Activated T-cell treated with anti-CD3 and anti-CD28 coated beads, Interleukin-2, amount 50 U/mL, for 72 hours (primary cell): ENCODE results near the gene SNTN. TPM values are rescaled to one million over a fixed set of nuclear protein-coding genes. Genes with fewer than 3 reads are reported as not detected.

Experiments
- ATAC-seq, 2 donors: fragments of 150-1000 bp; cut with Tn5 transposase; replicated peaks in 1 of 2; 2 replicates each; pipeline ENCODE4 v1.10.0; 2021; ENCODE audit warnings: moderate library complexity in 2 of 2, mild to moderate bottlenecking in 1 of 2
- DNase-seq, 2 donors: peaks; one replicate each; pipeline ENCODE4 v3.0.0; 2021 to 2022; ENCODE audit warnings: mixed read lengths in 1 of 2
- H3K27ac Mint-ChIP-seq: one replicate; pipeline ENCODE4 v1.8.0; 2022; ENCODE audit warnings: mild to moderate bottlenecking, moderate library complexity, mixed read lengths
- H3K27me3 Mint-ChIP-seq: one replicate; pipeline ENCODE4 v1.8.0; 2022; ENCODE audit warnings: low read depth, mixed read lengths
- H3K36me3 Mint-ChIP-seq, 2 donors: one replicate each; pipeline ENCODE4 v1.8.0; 2022; ENCODE audit warnings: mixed read lengths in 2 of 2, mild to moderate bottlenecking in 1 of 2; ENCODE audit not compliant: insufficient read depth in 2 of 2
- H3K4me1 Mint-ChIP-seq: one replicate; pipeline ENCODE4 v1.8.0; 2022; ENCODE audit warnings: low read depth, mixed read lengths
- H3K4me3 Mint-ChIP-seq, 2 donors: one replicate each; pipeline ENCODE4 v1.8.0; 2022; ENCODE audit warnings: mild to moderate bottlenecking in 2 of 2, mixed read lengths in 2 of 2, moderate library complexity in 2 of 2
- H3K9me3 Mint-ChIP-seq, 2 donors: one replicate each; pipeline ENCODE4 v1.8.0; 2022; ENCODE audit warnings: mixed read lengths in 2 of 2
- total RNA-seq, 2 donors: library from RNA; stranded (reverse); gene quantifications; one replicate each; pipeline ENCODE4 v1.2.3, GENCODE V29; 2022

The SNTN gene
- not detected for total RNA-seq

- peaks cover 0 to 13% of the 10 kb centered on the region in 2 donors for H3K9me3 Mint-ChIP-seq
- no peaks in the 10 kb centered on the region for H3K4me1 Mint-ChIP-seq
- H3K4me3 Mint-ChIP-seq: no peak within 1 kb of the TSS
- H3K27ac Mint-ChIP-seq: no peak within 1 kb of the TSS
- ATAC-seq (no peak), DNase-seq (no peak)
- H3K36me3 Mint-ChIP-seq: no peaks in the 10 kb centered on the region
- no peaks in the 10 kb centered on the region for H3K27me3 Mint-ChIP-seq
Observed at GRCh38 chr3:63652066-63652725, at the start of gene SNTN. Gene SNTN, plus strand, starts transcription at chr3:63652675. Its CDS starts 13 bp downstream, at chr3:63652688.

- Mint-ChIP-seq H3K27me3 (no peaks in the 10 kb centered on the region), H3K27ac (no peak overlapping the region), H3K4me1 (no peaks in the 10 kb centered on the region), H3K36me3 (no peaks in the 10 kb centered on the region), H3K4me3 (no peak overlapping the region), H3K9me3 (no peaks in the 10 kb centered on the region)
- ATAC-seq (no peak), DNase-seq (no peak)
Observed at GRCh38 chr3:63607716-63608115, 44.8 kb upstream of the SNTN start.

DNA sequence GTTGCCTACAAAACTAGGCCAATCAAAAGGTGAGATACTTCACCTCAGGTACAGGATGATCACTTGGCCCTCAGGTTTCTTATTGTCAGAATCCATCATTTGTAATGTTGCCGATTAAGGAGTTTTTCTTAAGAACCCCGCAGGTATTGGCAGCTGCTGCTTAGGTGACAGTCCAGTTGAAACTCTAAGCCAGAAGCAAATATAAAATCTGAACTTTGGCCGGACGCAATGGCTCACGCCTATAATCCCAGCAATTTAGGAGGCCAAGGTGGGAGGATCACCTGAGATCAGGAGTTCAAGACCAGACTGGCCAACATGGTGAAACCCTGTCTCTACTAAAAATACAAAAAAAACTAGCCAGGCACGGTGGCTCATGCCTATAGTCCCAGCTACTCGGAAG is 43.1 kb upstream of the SNTN start:
- no peak overlapping the region for H3K27ac Mint-ChIP-seq
- H3K36me3 Mint-ChIP-seq: no peaks in the 10 kb centered on the region
- no peak for ATAC-seq
- no peaks in the 10 kb centered on the region for H3K27me3 Mint-ChIP-seq
- H3K4me1 Mint-ChIP-seq: no peaks in the 10 kb centered on the region
- H3K9me3 Mint-ChIP-seq: no peaks in the 10 kb centered on the region
- no peak overlapping the region for H3K4me3 Mint-ChIP-seq
- no peak for DNase-seq

DNA sequence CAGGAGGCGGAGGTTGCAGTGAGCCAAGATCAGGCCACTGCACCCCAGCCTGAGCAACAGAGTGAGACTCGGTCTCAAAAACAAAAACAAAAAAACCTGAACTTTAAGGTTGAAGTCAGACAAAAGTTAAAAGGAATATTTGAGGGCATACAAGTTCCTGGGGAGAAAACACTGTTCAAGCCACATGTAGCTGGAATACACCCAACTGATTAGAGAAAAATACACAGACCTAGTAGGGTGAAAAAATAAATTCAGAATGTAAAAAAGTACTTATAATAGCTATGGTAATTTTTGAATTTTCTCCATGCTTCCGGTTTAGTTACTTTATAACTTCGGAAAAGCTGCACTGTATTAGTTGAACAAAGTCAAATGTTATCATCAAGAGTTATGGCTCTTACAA is 42.6 kb upstream of the SNTN start:
- ATAC-seq: no peak
- H3K27me3 Mint-ChIP-seq: no peaks in the 10 kb centered on the region

DNA sequence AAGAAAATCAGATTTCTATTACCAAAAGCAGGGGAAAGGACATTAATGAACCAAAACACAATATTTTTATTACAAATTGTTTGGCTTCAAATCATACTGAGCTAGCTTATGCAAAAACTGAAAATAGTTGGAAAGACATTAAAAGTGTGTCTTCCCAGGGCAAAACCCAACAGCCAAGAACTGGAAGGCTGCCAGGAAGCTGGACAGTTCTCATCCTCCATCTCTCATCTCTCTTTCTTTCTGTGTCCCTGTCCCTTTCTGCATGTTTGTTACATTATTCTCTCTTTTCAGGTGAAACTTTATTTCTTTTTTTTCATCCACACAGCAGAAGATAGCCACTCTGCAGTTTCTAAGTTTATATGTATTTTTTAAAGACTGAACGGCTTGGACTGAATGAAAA is 41.1 kb upstream of the SNTN start:
- ATAC-seq: no peak
- no peaks in the 10 kb centered on the region for H3K4me1 Mint-ChIP-seq
- H3K4me3 Mint-ChIP-seq: no peak overlapping the region
- H3K36me3 Mint-ChIP-seq: no peaks in the 10 kb centered on the region
- no peaks in the 10 kb centered on the region for H3K9me3 Mint-ChIP-seq
- no peak for DNase-seq
- no peaks in the 10 kb centered on the region for H3K27me3 Mint-ChIP-seq
- no peak overlapping the region for H3K27ac Mint-ChIP-seq

More for the DNA sequence above, 42.6 kb upstream of the SNTN start:
- no peak overlapping the region for H3K27ac Mint-ChIP-seq
- DNase-seq: no peak
- H3K4me3 Mint-ChIP-seq: no peak overlapping the region
- H3K36me3 Mint-ChIP-seq: no peaks in the 10 kb centered on the region
- H3K9me3 Mint-ChIP-seq: no peaks in the 10 kb centered on the region
- H3K4me1 Mint-ChIP-seq: no peaks in the 10 kb centered on the region

GRCh38 chr3:63613561-63613960 is 38.9 kb upstream of the SNTN start:
- no peak overlapping the region for H3K27ac Mint-ChIP-seq
- no peak overlapping the region for H3K4me3 Mint-ChIP-seq
- H3K9me3 Mint-ChIP-seq: no peaks in the 10 kb centered on the region
- ATAC-seq: no peak
- H3K4me1 Mint-ChIP-seq: no peaks in the 10 kb centered on the region
- no peaks in the 10 kb centered on the region for H3K36me3 Mint-ChIP-seq
- no peak for DNase-seq
- no peaks in the 10 kb centered on the region for H3K27me3 Mint-ChIP-seq

DNA sequence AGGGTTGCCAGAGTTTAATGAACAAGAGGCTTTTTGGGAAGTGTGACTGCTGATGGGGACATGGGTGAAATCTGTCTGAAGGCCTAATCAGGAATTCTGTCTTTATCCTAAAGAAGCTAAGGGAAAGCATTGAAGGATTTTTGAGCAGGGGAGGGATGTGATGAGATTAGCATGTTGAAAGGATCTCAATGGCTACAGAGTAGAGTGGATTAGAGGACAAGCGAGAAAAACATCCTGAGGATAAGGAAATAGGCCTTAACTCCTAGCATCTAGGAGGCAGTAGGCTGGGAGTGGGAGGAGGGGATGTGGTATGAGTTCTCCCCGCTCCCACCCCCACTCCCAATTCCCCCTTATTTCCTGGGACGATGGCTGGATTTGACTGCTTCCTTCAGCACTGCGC is 35.1 kb upstream of the SNTN start:
- H3K4me3 Mint-ChIP-seq: no peak overlapping the region
- H3K36me3 Mint-ChIP-seq: no peaks in the 10 kb centered on the region
- no peak for ATAC-seq
- DNase-seq: no peak
- H3K9me3 Mint-ChIP-seq: peaks cover 0 to 3% of the 10 kb centered on the region in 2 donors
- H3K27me3 Mint-ChIP-seq: no peaks in the 10 kb centered on the region
- no peak overlapping the region for H3K27ac Mint-ChIP-seq
- H3K4me1 Mint-ChIP-seq: no peaks in the 10 kb centered on the region

DNA sequence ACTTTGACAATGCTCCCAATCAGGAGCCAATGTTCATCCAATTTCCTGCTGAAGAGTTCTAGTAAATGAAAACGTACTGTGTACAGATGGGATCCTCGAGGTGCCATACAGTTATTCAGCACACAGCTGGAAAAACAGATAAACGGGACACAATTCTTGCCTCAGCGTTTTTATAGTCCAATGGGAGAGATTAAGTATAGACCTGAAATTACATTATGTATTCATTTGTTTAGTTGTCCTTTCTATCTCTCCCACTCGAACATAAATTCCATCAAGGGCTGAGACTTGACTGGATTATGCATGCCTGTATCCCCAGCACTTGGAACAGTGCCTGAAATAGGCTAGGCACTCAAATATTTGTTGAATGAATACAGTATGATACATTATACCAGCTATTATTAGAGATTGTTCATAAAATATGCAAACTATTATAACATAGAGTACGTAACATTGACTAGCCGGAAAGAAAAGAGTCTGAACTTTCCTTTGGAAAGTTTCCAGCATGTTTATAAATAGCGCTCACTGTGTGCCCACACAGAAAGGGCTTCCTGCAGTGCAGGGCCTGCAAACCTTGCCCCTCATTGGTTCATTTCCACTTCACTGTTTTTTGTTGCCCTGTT is 27.4 kb upstream of the SNTN start:
- Mint-ChIP-seq H3K4me1 (no peaks in the 10 kb centered on the region), H3K27ac (no peak overlapping the region), H3K36me3 (no peaks in the 10 kb centered on the region), H3K4me3 (no peak overlapping the region), H3K9me3 (peaks cover 0 to 4% of the 10 kb centered on the region in 2 donors), H3K27me3 (no peaks in the 10 kb centered on the region)
- DNase-seq: no peak
- no peak for ATAC-seq

DNA sequence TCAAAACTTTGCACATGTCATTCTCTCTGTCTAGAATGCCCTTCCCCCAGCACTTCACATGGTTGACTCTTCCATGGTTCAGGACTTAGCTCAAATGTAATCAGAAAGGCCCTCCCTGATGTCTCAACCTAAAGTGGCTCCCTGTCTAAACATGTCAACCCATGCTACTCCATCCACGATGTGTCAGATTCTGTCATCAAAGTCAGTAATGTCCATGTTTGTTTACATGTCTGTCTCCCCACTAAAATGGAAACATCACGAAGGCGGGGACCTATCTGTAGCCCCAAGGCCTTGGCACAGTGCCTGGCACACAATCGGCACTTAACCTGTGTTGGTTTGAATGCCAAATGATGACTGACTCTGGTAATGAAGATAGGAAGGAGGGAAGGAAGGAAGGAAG is 20.8 kb upstream of the SNTN start:
- no peak overlapping the region for H3K27ac Mint-ChIP-seq
- no peaks in the 10 kb centered on the region for H3K27me3 Mint-ChIP-seq
- ATAC-seq (no peak), DNase-seq (no peak)
- H3K36me3 Mint-ChIP-seq: no peaks in the 10 kb centered on the region
- no peak overlapping the region for H3K4me3 Mint-ChIP-seq
- peaks cover 3 to 9% of the 10 kb centered on the region in 2 donors for H3K9me3 Mint-ChIP-seq
- H3K4me1 Mint-ChIP-seq: no peaks in the 10 kb centered on the region

DNA sequence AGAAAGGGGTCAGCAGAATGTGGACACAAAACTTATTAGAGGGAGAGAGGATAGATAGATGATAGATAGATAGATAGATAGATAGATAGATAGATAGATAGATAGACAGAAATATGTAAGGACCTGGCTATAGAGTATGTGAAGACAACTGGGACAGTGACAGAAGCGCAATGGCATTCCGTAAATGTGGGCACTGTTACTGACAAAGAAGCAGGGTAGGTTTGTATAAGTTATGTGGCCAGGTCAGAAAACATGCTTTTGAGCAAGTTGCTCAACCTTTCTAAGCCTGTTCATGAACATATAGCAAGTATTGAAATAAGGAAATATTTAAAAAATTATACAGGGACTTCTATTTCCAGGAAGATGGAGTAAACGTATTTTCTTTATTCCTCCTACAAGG is 17.3 kb upstream of the SNTN start:
- DNase-seq (no peak), ATAC-seq (no peak)
- no peaks in the 10 kb centered on the region for H3K27me3 Mint-ChIP-seq
- no peak overlapping the region for H3K27ac Mint-ChIP-seq
- no peaks in the 10 kb centered on the region for H3K36me3 Mint-ChIP-seq
- peaks cover 3 to 11% of the 10 kb centered on the region in 2 donors for H3K9me3 Mint-ChIP-seq
- no peaks in the 10 kb centered on the region for H3K4me1 Mint-ChIP-seq
- no peak overlapping the region for H3K4me3 Mint-ChIP-seq

- DNase-seq (no peak), ATAC-seq (no peak)
- no peaks in the 10 kb centered on the region for H3K27me3 Mint-ChIP-seq
Observed at GRCh38 chr3:63639806-63640205, 12.7 kb upstream of the SNTN start.

GRCh38 chr3:63642488-63642887 is 10.0 kb upstream of the SNTN start:
- Mint-ChIP-seq H3K4me1 (no peaks in the 10 kb centered on the region), H3K36me3 (peaks cover 0 to 3% of the 10 kb centered on the region in 2 donors), H3K9me3 (peaks cover 4 to 14% of the 10 kb centered on the region in 2 donors), H3K4me3 (no peak overlapping the region), H3K27ac (no peak overlapping the region), H3K27me3 (no peaks in the 10 kb centered on the region)
- no peak for DNase-seq
- ATAC-seq: no peak

More at GRCh38 chr3:63639806-63640205, 12.7 kb upstream of the SNTN start:
- Mint-ChIP-seq H3K27ac (no peak overlapping the region), H3K9me3 (peaks cover 2 to 11% of the 10 kb centered on the region in 2 donors), H3K4me3 (no peak overlapping the region), H3K36me3 (peaks cover 0 to 3% of the 10 kb centered on the region in 2 donors), H3K4me1 (no peaks in the 10 kb centered on the region)

DNA sequence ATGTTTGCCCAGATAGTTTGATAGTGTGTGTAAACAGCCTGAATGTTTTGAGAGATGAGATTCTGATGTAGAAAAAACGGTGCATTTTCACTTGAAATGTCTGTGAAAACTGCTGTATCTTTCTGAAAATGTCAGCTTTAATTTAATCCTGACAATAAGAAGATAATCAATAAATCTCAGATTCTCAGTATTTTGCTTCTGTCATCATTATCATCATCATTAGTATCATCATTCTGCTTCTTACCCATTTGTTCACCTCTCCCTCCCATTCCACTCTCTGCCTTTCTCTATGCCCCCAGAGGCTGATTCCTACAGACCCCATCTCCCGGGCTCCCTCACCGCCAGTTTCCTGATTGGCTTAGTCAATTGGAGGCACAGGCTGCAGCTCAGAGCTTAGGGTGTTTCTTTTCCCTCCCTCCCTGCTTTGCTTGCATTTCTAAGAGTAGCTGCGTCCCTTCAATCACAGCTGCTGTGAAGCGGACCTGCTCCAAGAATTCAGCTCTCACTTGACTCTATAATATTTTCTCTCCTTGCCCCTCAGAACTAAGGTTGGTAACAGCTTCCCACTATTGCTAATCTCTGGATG is 8.2 kb upstream of the SNTN start:
- no peaks in the 10 kb centered on the region for H3K4me1 Mint-ChIP-seq
- no peak for DNase-seq
- H3K4me3 Mint-ChIP-seq: no peak overlapping the region
- no peaks in the 10 kb centered on the region for H3K27me3 Mint-ChIP-seq
- peaks cover 4 to 18% of the 10 kb centered on the region in 2 donors for H3K9me3 Mint-ChIP-seq
- no peak for ATAC-seq
- H3K27ac Mint-ChIP-seq: no peak overlapping the region
- H3K36me3 Mint-ChIP-seq: peaks cover 0 to 3% of the 10 kb centered on the region in 2 donors
